AG04450 (cell line): ENCODE measurements around the gene SEC61A1. TPM values are rescaled to one million over a fixed set of nuclear protein-coding genes. Genes with fewer than 3 reads are reported as not detected.
A peak's percentile ranks its signal among the peaks of the same experiment; 100 is the strongest.

Experiments used
- CTCF ChIA-PET: fragments of 300-600, 350-600 bp; formaldehyde crosslinking; extraction: SDS; loops from one replicate; lab custom pipeline; 2022; ENCODE audit warnings: antibody characterized with exemption, inconsistent platforms; lab: Charles Lee
- POLR2A ChIA-PET: fragments of 350-600 bp; formaldehyde crosslinking; extraction: SDS; loops from one replicate; lab custom pipeline; 2021; ENCODE audit warnings: antibody characterized with exemption, inconsistent platforms; lab: Yijun Ruan, JAX
- DNase-seq: peaks from one replicate; pipeline ENCODE4 v3.0.0-alpha.2; 2011; ENCODE audit warnings: low read depth, low spot score
- H3K27ac ChIP-seq: one replicate; pipeline ENCODE4 v1.5.1; 2012; ENCODE audit warnings: low read depth, low read length, control low read depth
- H3K27me3 ChIP-seq: one replicate; pipeline ENCODE4 v1.6.0; 2012; ENCODE audit warnings: low read length; ENCODE audit not compliant: control insufficient read depth, insufficient read depth
- H3K4me3 ChIP-seq: 2 replicates; pipeline ENCODE4 v1.5.1; 2011; ENCODE audit warnings: mild to moderate bottlenecking, low read depth, low read length, control low read depth
- H3K9me3 ChIP-seq: 2 replicates; pipeline ENCODE4 v1.5.1; 2012; ENCODE audit warnings: low read length; ENCODE audit not compliant: control insufficient read depth, insufficient read depth
- CTCF ChIP-seq: IDR thresholded peaks from 2 replicates; pipeline ENCODE4 v1.5.1; 2011; ENCODE audit warnings: low read depth, low read length, control low read depth, inconsistent platforms
- polyA plus RNA-seq: library from polyadenylated mRNA; depleted of rRNA; stranded (reverse); fragments of >200 nt; gene quantifications from 2 replicates; pipeline ENCODE4 v1.2.3, GENCODE V29; 2011

SEC61A1 gene
- polyA plus RNA-seq, 1 experiment: 639 TPM

- Histone ChIP-seq H3K9me3 (no peaks in the 10 kb centered on the region; the same call in 1 of the 2 replicates), H3K27me3 (no peaks in the 10 kb centered on the region), H3K27ac (no peak overlapping the region), H3K4me3 (no peak overlapping the region)
- ChIA-PET POLR2A (no interaction called here), CTCF (interaction anchor here (0.6 to 3.0 kb wide), 6 partner anchors 12 to 416 kb away, joined by 3 to 13 read pairs (median 4); no protein-coding TSS in a partner anchor)
- TF ChIP-seq CTCF: peak; percentile 68
- DNase-seq: no peak
These were observed 16.0 kb downstream of the SEC61A1 start for GRCh38 chr3:128068156-128068620.

- Histone ChIP-seq H3K9me3 (no peaks in the 10 kb centered on the region; the same call in 1 of the 2 replicates), H3K4me3 (no peak overlapping the region), H3K27me3 (no peaks in the 10 kb centered on the region), H3K27ac (no peak overlapping the region)
- TF ChIP-seq CTCF: no peak
- ChIA-PET POLR2A (no interaction called here), CTCF (interaction anchor here (0.8 to 3.0 kb wide), 2 partner anchors 55 to 64 kb away, joined by 3 to 13 read pairs; partner anchors contain the start of gene RUVBL1)
- no peak for DNase-seq
These were observed 17.0 kb downstream of the SEC61A1 start for GRCh38 chr3:128069271-128069670.

- Histone ChIP-seq H3K27me3 (no peaks in the 10 kb centered on the region), H3K27ac (peak overlapping the region; percentile 47), H3K4me3 (no peak overlapping the region), H3K9me3 (no peaks in the 10 kb centered on the region; the same call in 1 of the 2 replicates)
- TF ChIP-seq CTCF: no peak
- ChIA-PET CTCF (interaction anchor here (0.6 kb wide), 1 partner anchor 63 kb away, joined by 3 read pairs; no protein-coding TSS in a partner anchor), POLR2A (no interaction called here)
- no peak for DNase-seq
These were observed 18.8 kb downstream of the SEC61A1 start for GRCh38 chr3:128070898-128071591.

GRCh38 chr3:128071771-128072453 is 19.7 kb downstream of the SEC61A1 start:
- Histone ChIP-seq H3K4me3 (no peak overlapping the region), H3K9me3 (no peaks in the 10 kb centered on the region; the same call in 1 of the 2 replicates), H3K27me3 (no peaks in the 10 kb centered on the region), H3K27ac (peak overlapping the region; percentile 47)
- no peak for TF ChIP-seq CTCF
- ChIA-PET POLR2A (no interaction called here), CTCF (interaction anchor here (0.6 kb wide), 1 partner anchor 62 kb away, joined by 3 read pairs; no protein-coding TSS in a partner anchor)
- DNase-seq: no peak
